HepG2 (cell line): ENCODE measurements around the gene JMJD6. TPM values are rescaled to one million over a fixed set of nuclear protein-coding genes. Genes with fewer than 3 reads are reported as not detected.

ENCODE experiments used
- ATF1 ChIP-seq: IDR thresholded peaks from 2 replicates; pipeline ENCODE4 v1.6.1; 2016; ENCODE audit warnings: mild to moderate bottlenecking, control low read depth
- BRD4 ChIP-seq: sonication (generic); formaldehyde crosslinking; IDR thresholded peaks from 2 replicates; pipeline ENCODE4 v1.4.0; 2020; ENCODE audit warnings: missing genetic modification reagents
- DR1 ChIP-seq: sonication (generic); formaldehyde crosslinking; IDR thresholded peaks from 2 replicates; pipeline ENCODE4 v1.8.0; 2021; ENCODE audit warnings: mild to moderate bottlenecking, missing genetic modification reagents, inconsistent platforms
- GTF2F1 ChIP-seq: fragments of 150-350 bp; IDR thresholded peaks from 2 replicates; pipeline ENCODE4 v1.6.1; 2014; ENCODE audit warnings: low read length
- HDAC1 ChIP-seq: sonication (generic); formaldehyde crosslinking; IDR thresholded peaks from 2 replicates; pipeline ENCODE4 v1.5.1; 2020; ENCODE audit warnings: mild to moderate bottlenecking, missing genetic modification reagents
- HOXA9 ChIP-seq: sonication (generic); formaldehyde crosslinking; IDR thresholded peaks from 2 replicates; pipeline ENCODE4 v1.8.1; 2022; ENCODE audit warnings: missing genetic modification reagents, mild to moderate bottlenecking, moderate library complexity, borderline replicate concordance
- JUN ChIP-seq: sonication (generic); formaldehyde crosslinking; IDR thresholded peaks from 2 replicates; pipeline ENCODE4 v1.4.0; 2020; ENCODE audit warnings: mild to moderate bottlenecking, missing genetic modification reagents
- KDM2A ChIP-seq: sonication (generic); formaldehyde crosslinking; IDR thresholded peaks from 2 replicates; pipeline ENCODE4 v1.4.0; 2020; ENCODE audit warnings: low read depth, missing genetic modification reagents, borderline replicate concordance
- NFYC ChIP-seq: IDR thresholded peaks from 2 replicates; pipeline ENCODE4 v1.6.1; 2016; ENCODE audit warnings: missing genetic modification reagents, missing compliant biosample characterization
- PPARG ChIP-seq: conservative IDR thresholded peaks from 2 replicates; pipeline ENCODE4 v1.6.1; 2016; ENCODE audit warnings: missing biosample characterization, missing genetic modification reagents
- RFXAP ChIP-seq: sonication (generic); formaldehyde crosslinking; IDR thresholded peaks from 2 replicates; pipeline ENCODE4 v1.4.0; 2020; ENCODE audit warnings: missing genetic modification reagents, borderline replicate concordance
- SATB2 ChIP-seq: sonication (generic); formaldehyde crosslinking; IDR thresholded peaks from 2 replicates; pipeline ENCODE4 v1.5.0; 2020; ENCODE audit warnings: missing genetic modification reagents
- SNAI1 ChIP-seq: sonication (generic); formaldehyde crosslinking; IDR thresholded peaks from 2 replicates; pipeline ENCODE4 v1.5.0; 2020; ENCODE audit warnings: mild to moderate bottlenecking, missing genetic modification reagents, borderline replicate concordance
- SP4 ChIP-seq: sonication (generic); formaldehyde crosslinking; IDR thresholded peaks from 2 replicates; pipeline ENCODE4 v1.8.1; 2023; ENCODE audit warnings: mild to moderate bottlenecking, missing genetic modification reagents
- ZFAT ChIP-seq: sonication (generic); formaldehyde crosslinking; conservative IDR thresholded peaks from 2 replicates; pipeline ENCODE4 v1.8.1; 2023; ENCODE audit warnings: missing genetic modification reagents, inconsistent platforms
- ZNF260 ChIP-seq: sonication (generic); formaldehyde crosslinking; IDR thresholded peaks from 2 replicates; pipeline ENCODE4 v1.4.0; 2020; ENCODE audit warnings: missing genetic modification reagents, low read depth, mild to moderate bottlenecking, borderline replicate concordance
- ZNF552 ChIP-seq: sonication (generic); formaldehyde crosslinking; IDR thresholded peaks from 2 replicates; pipeline ENCODE4 v1.9.0; 2022; ENCODE audit warnings: missing genetic modification reagents, mild to moderate bottlenecking, borderline replicate concordance
- ZNF614 ChIP-seq: IDR thresholded peaks from 2 replicates; pipeline ENCODE4 v1.6.1; 2018; ENCODE audit warnings: missing biosample characterization, missing genetic modification reagents, inconsistent platforms, borderline replicate concordance
- ZSCAN31 ChIP-seq: sonication (generic); formaldehyde crosslinking; IDR thresholded peaks from 2 replicates; pipeline ENCODE4 v1.5.0; 2020; ENCODE audit warnings: low read depth, mild to moderate bottlenecking, missing genetic modification reagents
- polyA plus RNA-seq, 8 experiments: library from polyadenylated mRNA; depleted of rRNA in 3 of 8; stranded (reverse) in 7 of 8; unstranded in 1 of 8; fragments of >200 nt; fragmentation: Illumina TruSeq in 4 of 8; extraction: Trizol in 4 of 8; gene quantifications; 2 replicates each; pipeline versions ENCODE4 v1.2.1 to v1.2.3, GENCODE V29; 2011 to 2016; ENCODE audit warnings: low read depth in 4 of 8, missing spikeins in 1 of 8, mixed read lengths in 1 of 8; ENCODE audit not compliant: insufficient read depth in 1 of 8
- total RNA-seq, 5 experiments: library from RNA; depleted of rRNA; stranded (reverse); fragments of >200 nt; fragmentation: Illumina TruSeq; extraction: Trizol; gene quantifications; 2 replicates each; pipeline ENCODE4 v1.2.3, GENCODE V29; 2016; ENCODE audit warnings: low read depth in 1 of 5
- TF ChIP-seq, protein P1 (sequence below): sonication (generic); formaldehyde crosslinking; IDR thresholded peaks from 2 replicates; pipeline ENCODE4 v1.8.1; 2023; ENCODE audit warnings: mild to moderate bottlenecking, missing genetic modification reagents
- TF ChIP-seq, protein P2 (sequence below): sonication (generic); formaldehyde crosslinking; IDR thresholded peaks from 2 replicates; pipeline ENCODE4 v1.4.0; 2020; ENCODE audit warnings: missing genetic modification reagents, mild to moderate bottlenecking, borderline replicate concordance
- TF ChIP-seq, protein P3 (sequence below): sonication (generic); formaldehyde crosslinking; IDR thresholded peaks from 2 replicates; pipeline ENCODE4 v1.4.0; 2020; ENCODE audit warnings: mild to moderate bottlenecking, missing genetic modification reagents
- TF ChIP-seq, protein P4 (sequence below): fragments of 450-650 bp; IDR thresholded peaks from 2 replicates; pipeline ENCODE4 v1.6.1; 2017

The JMJD6 gene
- total and polyA plus RNA-seq, 2 of the 13 experiments (the other 11 are each of a cell fraction or from before 2014, with no cell fraction given), result 33.6 to 41.0 TPM

DNA sequence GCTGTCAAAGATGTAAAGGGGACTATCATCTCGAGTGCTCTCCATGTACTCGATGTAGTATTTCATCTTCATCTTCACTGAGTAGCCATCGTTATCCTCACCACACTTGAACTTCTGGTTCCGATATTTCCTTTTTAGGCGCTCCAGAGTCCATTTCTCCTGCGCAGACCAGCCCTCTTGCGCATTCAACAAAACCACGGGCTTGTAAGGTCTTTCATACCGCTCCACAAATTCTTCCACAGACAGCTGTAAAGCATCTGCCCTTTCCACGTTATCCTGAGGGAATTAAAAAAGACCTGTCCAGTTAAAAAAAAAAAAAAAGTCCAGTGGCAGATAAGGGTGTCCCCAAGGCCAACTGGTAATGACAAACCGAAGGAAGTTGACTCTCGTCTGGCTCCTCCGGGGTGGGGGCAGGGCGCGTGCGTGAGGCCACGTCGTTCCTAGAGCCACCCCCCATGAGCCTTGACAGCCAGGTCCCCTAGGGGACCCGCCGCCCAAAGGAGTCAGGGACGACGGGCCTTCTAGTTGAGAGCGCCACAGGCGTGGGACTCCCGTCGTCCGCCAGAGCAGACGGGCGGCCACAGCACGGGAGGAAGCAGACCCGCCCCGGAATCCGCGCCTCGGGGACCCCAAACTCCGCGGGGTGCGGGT is 701 bp downstream of the JMJD6 start (continued):
- TF ChIP-seq ZNF552 (CRISPR knock-in tag) (no peak), PPARG (CRISPR knock-in tag) (no peak), GTF2F1 (no peak), BRD4 (no peak), SATB2 (CRISPR knock-in tag) (no peak), ZNF614 (CRISPR knock-in tag) (no peak), SNAI1 (peak; percentile 84; the same call in 1 of the 2 replicates), RFXAP (no peak), ATF1 (no peak), HDAC1 (CRISPR knock-in tag) (no peak; the same call in 1 of the 2 replicates), ZFAT (CRISPR knock-in tag) (no peak), JUN (no peak), HOXA9 (CRISPR knock-in tag) (no peak), NFYC (CRISPR knock-in tag) (no peak), KDM2A (no peak; the same call in 1 of the 2 replicates), DR1 (CRISPR knock-in tag) (no peak), ZNF260 (CRISPR knock-in tag) (no peak), ZSCAN31 (no peak), SP4 (CRISPR knock-in tag) (no peak; the same call in 1 of the 2 replicates)
- TF ChIP-seq, protein P1, sequence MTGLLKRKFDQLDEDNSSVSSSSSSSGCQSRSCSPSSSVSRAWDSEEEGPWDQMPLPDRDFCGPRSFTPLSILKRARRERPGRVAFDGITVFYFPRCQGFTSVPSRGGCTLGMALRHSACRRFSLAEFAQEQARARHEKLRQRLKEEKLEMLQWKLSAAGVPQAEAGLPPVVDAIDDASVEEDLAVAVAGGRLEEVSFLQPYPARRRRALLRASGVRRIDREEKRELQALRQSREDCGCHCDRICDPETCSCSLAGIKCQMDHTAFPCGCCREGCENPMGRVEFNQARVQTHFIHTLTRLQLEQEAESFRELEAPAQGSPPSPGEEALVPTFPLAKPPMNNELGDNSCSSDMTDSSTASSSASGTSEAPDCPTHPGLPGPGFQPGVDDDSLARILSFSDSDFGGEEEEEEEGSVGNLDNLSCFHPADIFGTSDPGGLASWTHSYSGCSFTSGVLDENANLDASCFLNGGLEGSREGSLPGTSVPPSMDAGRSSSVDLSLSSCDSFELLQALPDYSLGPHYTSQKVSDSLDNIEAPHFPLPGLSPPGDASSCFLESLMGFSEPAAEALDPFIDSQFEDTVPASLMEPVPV (CRISPR knock-in tag), result no peak
- TF ChIP-seq, protein P2, sequence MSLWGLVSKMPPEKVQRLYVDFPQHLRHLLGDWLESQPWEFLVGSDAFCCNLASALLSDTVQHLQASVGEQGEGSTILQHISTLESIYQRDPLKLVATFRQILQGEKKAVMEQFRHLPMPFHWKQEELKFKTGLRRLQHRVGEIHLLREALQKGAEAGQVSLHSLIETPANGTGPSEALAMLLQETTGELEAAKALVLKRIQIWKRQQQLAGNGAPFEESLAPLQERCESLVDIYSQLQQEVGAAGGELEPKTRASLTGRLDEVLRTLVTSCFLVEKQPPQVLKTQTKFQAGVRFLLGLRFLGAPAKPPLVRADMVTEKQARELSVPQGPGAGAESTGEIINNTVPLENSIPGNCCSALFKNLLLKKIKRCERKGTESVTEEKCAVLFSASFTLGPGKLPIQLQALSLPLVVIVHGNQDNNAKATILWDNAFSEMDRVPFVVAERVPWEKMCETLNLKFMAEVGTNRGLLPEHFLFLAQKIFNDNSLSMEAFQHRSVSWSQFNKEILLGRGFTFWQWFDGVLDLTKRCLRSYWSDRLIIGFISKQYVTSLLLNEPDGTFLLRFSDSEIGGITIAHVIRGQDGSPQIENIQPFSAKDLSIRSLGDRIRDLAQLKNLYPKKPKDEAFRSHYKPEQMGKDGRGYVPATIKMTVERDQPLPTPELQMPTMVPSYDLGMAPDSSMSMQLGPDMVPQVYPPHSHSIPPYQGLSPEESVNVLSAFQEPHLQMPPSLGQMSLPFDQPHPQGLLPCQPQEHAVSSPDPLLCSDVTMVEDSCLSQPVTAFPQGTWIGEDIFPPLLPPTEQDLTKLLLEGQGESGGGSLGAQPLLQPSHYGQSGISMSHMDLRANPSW (CRISPR knock-in tag), result no peak
- TF ChIP-seq, protein P3, sequence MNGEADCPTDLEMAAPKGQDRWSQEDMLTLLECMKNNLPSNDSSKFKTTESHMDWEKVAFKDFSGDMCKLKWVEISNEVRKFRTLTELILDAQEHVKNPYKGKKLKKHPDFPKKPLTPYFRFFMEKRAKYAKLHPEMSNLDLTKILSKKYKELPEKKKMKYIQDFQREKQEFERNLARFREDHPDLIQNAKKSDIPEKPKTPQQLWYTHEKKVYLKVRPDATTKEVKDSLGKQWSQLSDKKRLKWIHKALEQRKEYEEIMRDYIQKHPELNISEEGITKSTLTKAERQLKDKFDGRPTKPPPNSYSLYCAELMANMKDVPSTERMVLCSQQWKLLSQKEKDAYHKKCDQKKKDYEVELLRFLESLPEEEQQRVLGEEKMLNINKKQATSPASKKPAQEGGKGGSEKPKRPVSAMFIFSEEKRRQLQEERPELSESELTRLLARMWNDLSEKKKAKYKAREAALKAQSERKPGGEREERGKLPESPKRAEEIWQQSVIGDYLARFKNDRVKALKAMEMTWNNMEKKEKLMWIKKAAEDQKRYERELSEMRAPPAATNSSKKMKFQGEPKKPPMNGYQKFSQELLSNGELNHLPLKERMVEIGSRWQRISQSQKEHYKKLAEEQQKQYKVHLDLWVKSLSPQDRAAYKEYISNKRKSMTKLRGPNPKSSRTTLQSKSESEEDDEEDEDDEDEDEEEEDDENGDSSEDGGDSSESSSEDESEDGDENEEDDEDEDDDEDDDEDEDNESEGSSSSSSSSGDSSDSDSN (CRISPR knock-in tag), result no peak
- TF ChIP-seq, protein P4, sequence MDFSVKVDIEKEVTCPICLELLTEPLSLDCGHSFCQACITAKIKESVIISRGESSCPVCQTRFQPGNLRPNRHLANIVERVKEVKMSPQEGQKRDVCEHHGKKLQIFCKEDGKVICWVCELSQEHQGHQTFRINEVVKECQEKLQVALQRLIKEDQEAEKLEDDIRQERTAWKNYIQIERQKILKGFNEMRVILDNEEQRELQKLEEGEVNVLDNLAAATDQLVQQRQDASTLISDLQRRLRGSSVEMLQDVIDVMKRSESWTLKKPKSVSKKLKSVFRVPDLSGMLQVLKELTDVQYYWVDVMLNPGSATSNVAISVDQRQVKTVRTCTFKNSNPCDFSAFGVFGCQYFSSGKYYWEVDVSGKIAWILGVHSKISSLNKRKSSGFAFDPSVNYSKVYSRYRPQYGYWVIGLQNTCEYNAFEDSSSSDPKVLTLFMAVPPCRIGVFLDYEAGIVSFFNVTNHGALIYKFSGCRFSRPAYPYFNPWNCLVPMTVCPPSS, result no peak
